Astrocyte (in vitro differentiated cells and primary cell): Measurements from ENCODE around the gene COA4. TPM values are rescaled to one million over a fixed set of nuclear protein-coding genes. Genes with fewer than 3 reads are reported as not detected.
A peak's percentile ranks its signal among the peaks of the same experiment; 100 is the strongest.

Source experiments
- DNase-seq: peaks from one replicate; pipeline ENCODE4 v3.0.0-alpha.2; 2010; ENCODE audit warnings: low read depth
- FAIRE-seq: peaks from 2 replicates; lab custom pipeline; 2011; peaks lifted over from hg19 to GRCh38; lab: Jason Lieb, UNC
- H2AFZ ChIP-seq: 2 replicates; pipeline ENCODE4 v1.6.0; 2012; ENCODE audit warnings: low read depth, low read length, inconsistent platforms
- H3K27ac ChIP-seq: 2 replicates; pipeline ENCODE4 v1.5.1; 2011; ENCODE audit warnings: low read depth, low read length, inconsistent platforms
- H3K27me3 ChIP-seq: 2 replicates; pipeline ENCODE4 v1.6.0; 2011; ENCODE audit warnings: low read length, inconsistent platforms; ENCODE audit not compliant: insufficient read depth
- H3K36me3 ChIP-seq: 2 replicates; pipeline ENCODE4 v1.5.1; 2011; ENCODE audit warnings: low read length, inconsistent platforms; ENCODE audit not compliant: insufficient read depth
- H3K4me1 ChIP-seq: 2 replicates; pipeline ENCODE4 v1.5.1; 2011; ENCODE audit warnings: low read length, inconsistent platforms; ENCODE audit not compliant: insufficient read depth
- H3K4me2 ChIP-seq: 2 replicates; pipeline ENCODE4 v1.6.0; 2012; ENCODE audit warnings: low read length, inconsistent platforms
- H3K4me3 ChIP-seq: 2 replicates; pipeline ENCODE4 v1.5.1; 2011; ENCODE audit warnings: low read depth, mild to moderate bottlenecking, low read length, inconsistent platforms; ENCODE audit not compliant: insufficient read depth
- H3K79me2 ChIP-seq: 2 replicates; pipeline ENCODE4 v1.6.0; 2012; ENCODE audit warnings: mild to moderate bottlenecking, low read length, inconsistent platforms; ENCODE audit not compliant: insufficient read depth
- H3K9ac ChIP-seq: 2 replicates; pipeline ENCODE4 v1.6.0; 2012; ENCODE audit warnings: mild to moderate bottlenecking, low read length, inconsistent platforms
- H3K9me3 ChIP-seq: 2 replicates; pipeline ENCODE4 v1.5.1; 2012; ENCODE audit warnings: low read depth, mild to moderate bottlenecking, low read length, inconsistent platforms; ENCODE audit not compliant: insufficient read depth
- H4K20me1 ChIP-seq: 2 replicates; pipeline ENCODE4 v1.6.0; 2012; ENCODE audit warnings: low read length, inconsistent platforms; ENCODE audit not compliant: insufficient read depth
- H3K27ac Mint-ChIP-seq: one replicate; pipeline ENCODE4 v1.8.0; 2021; ENCODE audit warnings: mild to moderate bottlenecking, mixed read lengths; ENCODE audit not compliant: unreplicated experiment
- H3K27me3 Mint-ChIP-seq: one replicate; pipeline ENCODE4 v1.8.0; 2021; ENCODE audit warnings: low read depth, mixed read lengths; ENCODE audit not compliant: unreplicated experiment
- H3K36me3 Mint-ChIP-seq: one replicate; pipeline ENCODE4 v1.8.0; 2021; ENCODE audit warnings: low read depth, mixed read lengths; ENCODE audit not compliant: unreplicated experiment
- H3K4me1 Mint-ChIP-seq: one replicate; pipeline ENCODE4 v1.8.0; 2021; ENCODE audit warnings: low read depth, mixed read lengths; ENCODE audit not compliant: unreplicated experiment
- H3K4me3 Mint-ChIP-seq: one replicate; pipeline ENCODE4 v1.8.0; 2021; ENCODE audit warnings: mild to moderate bottlenecking, moderate library complexity, mixed read lengths; ENCODE audit not compliant: unreplicated experiment
- H3K9me3 Mint-ChIP-seq: one replicate; pipeline ENCODE4 v1.8.0; 2021; ENCODE audit warnings: mild to moderate bottlenecking, mixed read lengths; ENCODE audit not compliant: unreplicated experiment
- CTCF ChIP-seq: IDR thresholded peaks from 2 replicates; pipeline ENCODE4 v1.5.1; 2011; ENCODE audit warnings: low read depth, mild to moderate bottlenecking, inconsistent platforms, low read length, moderate library complexity; ENCODE audit not compliant: insufficient read depth
- EZH2 ChIP-seq: IDR thresholded peaks from 2 replicates; pipeline ENCODE4 v1.6.1; 2012; ENCODE audit warnings: mild to moderate bottlenecking, low read length, inconsistent platforms; ENCODE audit not compliant: insufficient read depth
- total RNA-seq: library from RNA; stranded (reverse); gene quantifications from 2 replicates; pipeline ENCODE4 v1.2.1, GENCODE V29; 2021

The COA4 gene
- total RNA-seq, 1 donor from 2014 or later, result 59.0 TPM

- H3K27ac Mint-ChIP-seq, result no peak overlapping the region
- H3K4me3 Mint-ChIP-seq, result no peak overlapping the region
Observed at GRCh38 chr11:73856031-73856567, 20.5 kb downstream of the COA4 start.

GRCh38 chr11:73854680-73855079, 22.0 kb downstream of the COA4 start:
- peak; percentile 16 for DNase-seq
- Mint-ChIP-seq H3K9me3 (no peaks in the 10 kb centered on the region), H3K4me3 (no peak overlapping the region), H3K4me1 (no peaks in the 10 kb centered on the region), H3K27ac (no peak overlapping the region), H3K36me3 (no peaks in the 10 kb centered on the region), H3K27me3 (no peaks in the 10 kb centered on the region)
- no peak overlapping the region for H3K4me2 ChIP-seq
- no peak for FAIRE-seq
- H3K9me3 ChIP-seq, result no peaks in the 10 kb centered on the region
- TF ChIP-seq CTCF (no peak), EZH2 (no peak)
- H3K4me3 ChIP-seq, result no peak overlapping the region
- no peaks in the 10 kb centered on the region for H3K4me1 ChIP-seq
- no peaks in the 10 kb centered on the region for H3K79me2 ChIP-seq
- no peaks in the 10 kb centered on the region for H3K27me3 ChIP-seq
- H3K9ac ChIP-seq, result no peak overlapping the region
- no peaks in the 10 kb centered on the region for H4K20me1 ChIP-seq
- H3K36me3 ChIP-seq, result no peaks in the 10 kb centered on the region
- H2AFZ ChIP-seq, result no peak overlapping the region
- H3K27ac ChIP-seq, result no peak overlapping the region

More at GRCh38 chr11:73856031-73856567, 20.5 kb downstream of the COA4 start:
- no peak overlapping the region for H2AFZ ChIP-seq
- peaks cover 3% of the 10 kb centered on the region for H3K4me1 Mint-ChIP-seq
- no peaks in the 10 kb centered on the region for H3K27me3 Mint-ChIP-seq
- no peak for TF ChIP-seq CTCF
- no peak for TF ChIP-seq EZH2
- no peaks in the 10 kb centered on the region for H3K36me3 Mint-ChIP-seq
- H3K9ac ChIP-seq, result no peak overlapping the region
- H3K4me1 ChIP-seq, result no peaks in the 10 kb centered on the region
- no peak overlapping the region for H3K4me2 ChIP-seq
- no peaks in the 10 kb centered on the region for H3K9me3 ChIP-seq
- H4K20me1 ChIP-seq, result no peaks in the 10 kb centered on the region
- H3K9me3 Mint-ChIP-seq, result no peaks in the 10 kb centered on the region
- H3K36me3 ChIP-seq, result no peaks in the 10 kb centered on the region
- no peak overlapping the region for H3K27ac ChIP-seq
- H3K4me3 ChIP-seq, result no peak overlapping the region
- no peak for FAIRE-seq
- no peaks in the 10 kb centered on the region for H3K79me2 ChIP-seq
- no peaks in the 10 kb centered on the region for H3K27me3 ChIP-seq
- DNase-seq, result no peak

- H3K27ac Mint-ChIP-seq, result no peak overlapping the region
- H3K36me3 Mint-ChIP-seq, result no peaks in the 10 kb centered on the region
- H3K27me3 ChIP-seq, result no peaks in the 10 kb centered on the region
- H3K4me3 Mint-ChIP-seq, result no peak overlapping the region
- H3K4me2 ChIP-seq, result no peak overlapping the region
- no peak overlapping the region for H2AFZ ChIP-seq
- DNase-seq, result no peak
- no peaks in the 10 kb centered on the region for H3K36me3 ChIP-seq
- no peaks in the 10 kb centered on the region for H3K27me3 Mint-ChIP-seq
- no peaks in the 10 kb centered on the region for H3K4me1 Mint-ChIP-seq
- no peaks in the 10 kb centered on the region for H3K9me3 ChIP-seq
- H3K27ac ChIP-seq, result no peak overlapping the region
- H3K9ac ChIP-seq, result no peak overlapping the region
- TF ChIP-seq EZH2 (no peak), CTCF (no peak)
- H3K4me3 ChIP-seq, result no peak overlapping the region
- H4K20me1 ChIP-seq, result no peaks in the 10 kb centered on the region
- no peak for FAIRE-seq
- H3K79me2 ChIP-seq, result no peaks in the 10 kb centered on the region
- no peaks in the 10 kb centered on the region for H3K4me1 ChIP-seq
- H3K9me3 Mint-ChIP-seq, result no peaks in the 10 kb centered on the region
Observed at GRCh38 chr11:73852049-73852448, 24.6 kb downstream of the COA4 start.
